ENCODE results near the gene MSI2. TPM values are rescaled to one million over a fixed set of nuclear protein-coding genes. Genes with fewer than 3 reads are reported as not detected.

Gene MSI2
- total and polyA plus RNA-seq, 2 donors (not counting 3 experiments of a cell fraction or from before 2014, with no cell fraction given) = 20.9 to 59.3 TPM

GRCh38 chr17:57557416-57557815, 301.1 kb downstream of the MSI2 start:
- BruUV-seq (replicated peaks) = no TSS peak
- POLR2A ChIA-PET = no interaction called here

More at GRCh38 chr17:57557416-57557815, 301.1 kb downstream of the MSI2 start:
- H3K9ac ChIP-seq (replicated peaks; ENCODE audit: extremely low read depth, insufficient read depth, low read length) = no peak overlapping the region
- H3K27me3 ChIP-seq (ENCODE audit: control insufficient read depth in 2 of 2, insufficient read depth in 2 of 2, low read length in 2 of 2) = no peaks in the 10 kb centered on the region
- H3K9me3 ChIP-seq (replicated peaks; ENCODE audit: control insufficient read depth, insufficient read depth, low read length) = no peaks in the 10 kb centered on the region
- no peak overlapping the region for H3K4me2 ChIP-seq (ENCODE audit: insufficient read depth, low read length)
- CTCF ChIA-PET = no interaction called here
- no peak overlapping the region for H3K4me3 ChIP-seq (replicated peaks in 1 of 3; ENCODE audit: insufficient read depth in 1 of 3, low read depth in 1 of 3, low read length in 3 of 3)
- TF ChIP-seq GATA2 (IDR thresholded peaks at IDR 0.05; ENCODE audit: insufficient read depth, insufficient read length, low read depth, low read length) (no peak), FOS (IDR thresholded peaks at IDR 0.05; ENCODE audit: borderline replicate concordance, insufficient read depth, low read length) (no peak), JUN (IDR thresholded peaks at IDR 0.05; ENCODE audit: borderline replicate concordance, insufficient read depth, insufficient read length, low read depth) (no peak), MYC (IDR thresholded peaks at IDR 0.05; ENCODE audit: low read depth, low read length) (no peak), EZH2 (IDR thresholded peaks at IDR 0.05; ENCODE audit: borderline replicate concordance, low read depth, low read length, severe bottlenecking) (no peak), CTCF (IDR thresholded peaks at IDR 0.05; ENCODE audit: extremely low read depth in 1 of 2, insufficient read depth in 1 of 2, low read depth in 1 of 2, low read length in 2 of 2) (no peak), POLR2AphosphoS5 (IDR thresholded peaks at IDR 0.05; ENCODE audit: insufficient read depth, low read depth, low read length) (no peak), POLR2A (IDR thresholded peaks at IDR 0.05; ENCODE audit: low read depth, low read length) (no peak), MAX (IDR thresholded peaks at IDR 0.05; ENCODE audit: insufficient read depth, insufficient read length) (no peak)
- no peaks in the 10 kb centered on the region for H3K4me1 ChIP-seq (ENCODE audit: control insufficient read depth, extremely low read depth, insufficient read depth, low read length)
- H2AFZ ChIP-seq (ENCODE audit: low read depth, low read length) = no peak overlapping the region
- intact Hi-C loops (cut with micrococcal nuclease) = no loop called here
- no peaks in the 10 kb centered on the region for H3K9me1 ChIP-seq (replicated peaks; ENCODE audit: control insufficient read depth, extremely low read depth, insufficient read depth, low read length)
- no peaks in the 10 kb centered on the region for H3K36me3 ChIP-seq (ENCODE audit: control insufficient read depth in 2 of 2, extremely low read depth in 1 of 2, insufficient read depth in 2 of 2, low read length in 2 of 2)
- no peak overlapping the region for H3K27ac ChIP-seq (ENCODE audit: insufficient read depth, low read depth, low read length)
- dilution Hi-C loops (cut with MboI; ENCODE audit: extremely low pct_ligation_motif_present, low sequenced_read_pairs) = no loop called here
- H4K20me1 ChIP-seq (replicated peaks; ENCODE audit: control insufficient read depth, extremely low read depth, insufficient read depth, low read length) = no peaks in the 10 kb centered on the region
- FAIRE-seq = no peak
- no peak for DNase-seq (ENCODE audit: low read depth, low spot score)
- H3K79me2 ChIP-seq (ENCODE audit: control insufficient read depth, insufficient read depth, low read length) = no peaks in the 10 kb centered on the region

Data from endothelial cell of umbilical vein (primary cell).